Erythroblast (primary cell): ENCODE measurements around the gene LRSAM1.

Source experiments
- GATA1 ChIP-seq: IDR thresholded peaks from 2 replicates; pipeline ENCODE4 v1.6.1; 2011; ENCODE audit warnings: low read depth, mild to moderate bottlenecking, control low read depth, low read length, moderate library complexity
- POLR2A ChIP-seq: IDR thresholded peaks from 2 replicates; pipeline ENCODE4 v1.6.1; 2011; ENCODE audit warnings: mild to moderate bottlenecking, low read length

GRCh38 chr9:127422133-127422782 is 29.1 kb upstream of the LRSAM1 start:
- TF ChIP-seq POLR2A (no peak), GATA1 (no peak)
